D721Med (cell line): Measurements from ENCODE around the gene LUZP2.

Experiments used
- DNase-seq: peaks from one replicate; pipeline ENCODE4 v3.0.0; 2011; ENCODE audit warnings: low spot score; ENCODE audit not compliant: insufficient read length
- FAIRE-seq: peaks from 2 replicates; lab custom pipeline; 2011; peaks lifted over from hg19 to GRCh38; lab: Jason Lieb, UNC
- TF ChIP-seq, protein P1 (sequence below): IDR thresholded peaks from 2 replicates; pipeline ENCODE4 v1.5.1; 2012; ENCODE audit warnings: mild to moderate bottlenecking, control low read depth; ENCODE audit not compliant: insufficient read depth; ENCODE audit errors: missing control alignments

The LUZP2 gene

DNA sequence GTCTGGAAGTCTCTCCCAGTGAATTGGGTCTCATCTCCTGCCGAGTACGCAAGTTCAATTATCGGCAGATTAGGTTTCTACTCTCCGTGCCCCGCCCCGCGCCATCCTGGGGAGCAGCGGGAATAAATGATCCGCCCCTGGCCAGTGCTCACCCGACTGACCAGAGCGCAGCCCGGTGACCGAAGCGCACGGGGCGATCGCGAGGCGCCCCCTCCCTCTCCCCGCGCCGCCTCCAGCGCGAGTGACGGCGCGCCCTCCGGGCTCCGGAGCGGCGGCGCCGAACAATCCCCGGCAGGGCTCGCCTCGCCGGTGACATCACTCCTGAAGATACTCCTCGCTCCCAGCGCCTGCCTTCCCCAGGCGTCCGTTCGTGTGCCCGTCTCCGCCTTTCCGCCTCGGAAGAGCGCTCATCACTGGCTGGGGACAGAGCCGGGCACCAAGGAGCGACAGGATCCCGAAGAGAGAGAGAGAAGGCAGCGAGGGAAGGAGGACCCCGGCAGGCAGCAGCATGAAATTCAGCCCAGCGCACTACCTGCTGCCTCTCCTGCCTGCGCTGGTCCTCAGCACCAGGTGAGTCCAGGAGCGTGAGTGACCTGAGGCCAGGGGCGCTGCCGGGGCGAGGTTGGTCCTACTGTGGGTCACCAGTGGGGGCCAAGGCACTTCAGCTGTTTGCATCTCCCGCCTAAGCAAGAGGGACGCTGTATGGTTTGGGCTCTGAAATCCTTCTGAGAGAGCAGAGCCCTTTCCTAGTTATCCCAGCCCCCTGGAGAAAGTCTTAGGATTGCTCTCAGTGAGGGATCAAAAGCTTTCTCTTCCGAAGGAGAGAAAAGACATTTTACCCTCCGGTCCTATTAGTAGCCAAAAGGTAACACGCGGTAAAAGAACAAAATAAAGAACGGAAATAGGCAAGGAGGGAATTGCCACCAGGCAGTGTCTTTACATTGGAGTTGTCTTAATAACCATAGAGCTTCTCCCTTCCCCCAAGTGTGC, at the start of gene LUZP2:
Gene LUZP2 (plus strand): TSS at position 318 of the 990 bp plus-strand sequence.
- DNase-seq (no peak), FAIRE-seq (no peak)
- TF ChIP-seq, protein P1, sequence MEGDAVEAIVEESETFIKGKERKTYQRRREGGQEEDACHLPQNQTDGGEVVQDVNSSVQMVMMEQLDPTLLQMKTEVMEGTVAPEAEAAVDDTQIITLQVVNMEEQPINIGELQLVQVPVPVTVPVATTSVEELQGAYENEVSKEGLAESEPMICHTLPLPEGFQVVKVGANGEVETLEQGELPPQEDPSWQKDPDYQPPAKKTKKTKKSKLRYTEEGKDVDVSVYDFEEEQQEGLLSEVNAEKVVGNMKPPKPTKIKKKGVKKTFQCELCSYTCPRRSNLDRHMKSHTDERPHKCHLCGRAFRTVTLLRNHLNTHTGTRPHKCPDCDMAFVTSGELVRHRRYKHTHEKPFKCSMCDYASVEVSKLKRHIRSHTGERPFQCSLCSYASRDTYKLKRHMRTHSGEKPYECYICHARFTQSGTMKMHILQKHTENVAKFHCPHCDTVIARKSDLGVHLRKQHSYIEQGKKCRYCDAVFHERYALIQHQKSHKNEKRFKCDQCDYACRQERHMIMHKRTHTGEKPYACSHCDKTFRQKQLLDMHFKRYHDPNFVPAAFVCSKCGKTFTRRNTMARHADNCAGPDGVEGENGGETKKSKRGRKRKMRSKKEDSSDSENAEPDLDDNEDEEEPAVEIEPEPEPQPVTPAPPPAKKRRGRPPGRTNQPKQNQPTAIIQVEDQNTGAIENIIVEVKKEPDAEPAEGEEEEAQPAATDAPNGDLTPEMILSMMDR = no peak

DNA sequence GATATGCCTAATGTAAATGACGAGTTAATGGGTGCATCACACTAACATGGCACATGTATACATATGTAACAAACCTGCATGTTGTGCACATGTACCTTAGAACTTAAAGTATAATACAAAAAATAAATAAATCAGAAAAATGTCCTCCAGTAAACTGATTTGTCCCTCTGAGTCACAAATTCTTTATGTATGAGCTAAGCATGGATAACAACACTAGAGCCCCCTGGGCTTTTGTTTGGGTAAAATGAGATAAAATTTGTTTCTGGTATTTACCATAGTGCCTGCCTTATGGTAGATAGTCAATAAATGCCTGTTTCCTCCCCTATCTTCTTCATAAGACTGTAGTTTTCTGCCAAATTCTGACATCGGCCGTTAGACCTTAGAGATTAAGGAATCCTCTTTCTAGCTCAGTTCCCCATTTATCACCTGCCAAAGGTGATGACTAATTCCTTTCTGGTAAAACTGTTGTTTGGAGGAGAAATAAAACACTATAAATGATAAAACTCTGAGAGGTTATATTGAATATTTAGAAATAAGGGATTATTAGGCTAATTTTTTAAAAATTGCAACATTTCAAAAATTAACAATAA, 43.6 kb upstream of the LUZP2 start:
- TF ChIP-seq, protein P1 = no peak
- FAIRE-seq = no peak
- DNase-seq = no peak

DNA sequence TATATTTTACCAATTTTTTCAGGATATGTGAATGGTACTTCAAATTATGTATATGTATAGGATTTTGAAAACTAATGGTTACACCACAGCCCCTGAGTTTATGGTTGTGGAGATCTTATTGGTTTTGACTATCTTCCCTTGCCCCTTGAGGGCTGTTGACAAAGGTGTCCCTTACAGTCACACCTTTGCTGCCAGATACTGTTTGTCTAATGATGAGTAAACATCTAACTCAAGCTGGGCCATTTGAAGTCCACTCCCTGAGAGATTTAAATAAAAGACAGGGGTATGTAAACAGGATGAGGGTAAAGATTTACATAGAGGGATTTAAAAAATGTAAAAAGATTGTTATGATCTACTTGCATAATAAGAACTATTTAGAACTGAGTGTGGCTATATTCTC, 38.9 kb upstream of the LUZP2 start:
- TF ChIP-seq, protein P1 = no peak
- DNase-seq (no peak), FAIRE-seq (no peak)

DNA sequence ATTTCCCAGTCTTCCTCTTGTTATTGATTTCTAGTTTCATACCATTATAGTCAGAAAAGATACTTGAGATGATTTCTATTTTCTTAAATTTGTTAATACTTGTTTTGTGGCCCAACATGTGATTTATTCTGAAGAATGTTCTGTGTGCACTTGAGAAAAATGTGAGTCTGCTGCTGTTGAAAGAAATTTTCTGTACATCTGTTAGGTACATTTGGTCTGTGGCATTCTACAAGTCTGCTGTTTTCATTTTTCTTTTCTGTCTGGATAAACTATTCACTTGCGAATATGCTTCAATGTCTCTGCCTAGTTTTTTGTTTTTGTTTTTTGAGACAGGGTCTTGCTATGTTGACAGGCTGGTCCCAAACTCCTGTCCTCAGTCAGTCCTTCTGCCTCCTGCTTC, 26.4 kb upstream of the LUZP2 start:
- FAIRE-seq (no peak), DNase-seq (no peak)
- TF ChIP-seq, protein P1 = no peak

DNA sequence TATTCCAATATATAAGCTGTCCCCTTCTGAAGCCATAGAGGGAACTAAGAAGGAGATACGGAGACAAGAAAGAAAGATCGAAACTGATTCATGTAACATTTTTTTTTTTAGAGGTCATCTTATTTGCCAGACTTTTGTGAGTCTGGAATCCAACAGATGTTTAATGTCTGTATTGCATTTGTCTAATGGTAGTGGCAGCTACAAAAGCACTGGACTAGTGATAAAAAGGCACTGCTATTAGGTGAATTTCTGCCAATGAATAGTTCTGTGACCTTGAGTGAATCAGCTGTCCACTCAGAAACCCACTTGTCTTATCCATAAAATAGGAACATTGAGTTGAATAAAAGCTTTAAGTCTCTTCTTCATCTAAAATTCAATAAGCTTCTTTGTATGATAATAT, 25.8 kb upstream of the LUZP2 start:
- FAIRE-seq (no peak), DNase-seq (no peak)
- TF ChIP-seq, protein P1 = no peak

DNA sequence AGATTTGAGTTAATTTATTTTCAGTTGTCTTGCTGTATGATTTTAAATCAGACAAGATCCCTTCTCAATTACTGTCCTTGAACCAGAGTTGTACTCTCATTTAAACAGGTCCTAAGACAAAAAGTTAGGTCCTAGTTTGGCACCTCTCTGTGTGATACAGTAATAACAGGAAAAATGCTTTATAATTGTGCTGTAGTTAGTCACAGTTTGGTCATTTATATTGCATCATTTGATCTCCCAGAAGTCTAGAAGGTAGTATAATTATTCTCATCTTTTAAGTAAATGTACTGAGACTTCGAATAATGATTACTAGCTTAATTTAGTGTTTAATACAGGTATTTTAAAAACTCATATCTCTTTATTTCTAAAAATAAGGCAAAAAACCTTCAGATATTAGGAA, 18.1 kb upstream of the LUZP2 start:
- DNase-seq (no peak), FAIRE-seq (no peak)
- TF ChIP-seq, protein P1 = no peak
